Mucosa of descending colon (tissue), 3 donors: ENCODE results near the gene C6. TPM values are rescaled to one million over a fixed set of nuclear protein-coding genes. Genes with fewer than 3 reads are reported as not detected.

Experiments used
- ATAC-seq: fragments of 200-7000 bp; cut with Tn5 transposase; one replicate; pipeline ENCODE4 v1.9.1; 2020; ENCODE audit warnings: mild to moderate bottlenecking, moderate library complexity
- DNase-seq, 3 donors: peaks; one replicate each; pipeline ENCODE4 v3.0.0-alpha.2; 2020
- H3K36me3 ChIP-seq: fragments of 200-600 bp; one replicate; pipeline ENCODE4 v1.8.0; 2021; ENCODE audit warnings: low read depth, mild to moderate bottlenecking
- H3K4me1 ChIP-seq: fragments of 200-600 bp; one replicate; pipeline ENCODE4 v1.8.0; 2021; ENCODE audit warnings: low read depth, mild to moderate bottlenecking
- H3K4me3 ChIP-seq: fragments of 200-600 bp; one replicate; pipeline ENCODE4 v1.8.0; 2021; ENCODE audit warnings: mild to moderate bottlenecking
- H3K9me3 ChIP-seq: fragments of 200-600 bp; one replicate; pipeline ENCODE4 v1.8.0; 2021; ENCODE audit warnings: mild to moderate bottlenecking
- intact Hi-C, 2 donors: fragments of 100-400 bp; cut with DNase I in 1 of 2; cut with micrococcal nuclease in 1 of 2; formaldehyde crosslinking; loops; one replicate each; pipeline versions ENCODE4 v1.11.0 to v1.11.1; 2022; cut with DNase I, micrococcal nuclease
- total RNA-seq, 3 donors: library from RNA; stranded (reverse); fragmentation: NEBNext Ultra II Directional in 2 of 3; extraction: Animal tissue kit (Norgen Biotek cat#: 25700) in 2 of 3; gene quantifications; one replicate each; pipeline versions ENCODE4 v1.2.1 to v1.2.4, GENCODE V29; 2021 to 2023
- TF ChIP-seq, protein P1 (sequence below): fragments of 200-600 bp; IDR thresholded peaks from one replicate; pipeline ENCODE4 v1.8.0; 2022; ENCODE audit warnings: antibody characterized with exemption, mild to moderate bottlenecking
- donor health status: DM: no; HTN: no; CAD: no; lungs with moderate emphysema.
- donor health status: DM: no; HTN: no; CAD: no.
- donor health status: DM: no; HTN: yes; CAD: no.

The C6 gene
- total RNA-seq, 3 donors from 2014 or later: 0.87 to 1.5 (median 1.4) TPM

DNA sequence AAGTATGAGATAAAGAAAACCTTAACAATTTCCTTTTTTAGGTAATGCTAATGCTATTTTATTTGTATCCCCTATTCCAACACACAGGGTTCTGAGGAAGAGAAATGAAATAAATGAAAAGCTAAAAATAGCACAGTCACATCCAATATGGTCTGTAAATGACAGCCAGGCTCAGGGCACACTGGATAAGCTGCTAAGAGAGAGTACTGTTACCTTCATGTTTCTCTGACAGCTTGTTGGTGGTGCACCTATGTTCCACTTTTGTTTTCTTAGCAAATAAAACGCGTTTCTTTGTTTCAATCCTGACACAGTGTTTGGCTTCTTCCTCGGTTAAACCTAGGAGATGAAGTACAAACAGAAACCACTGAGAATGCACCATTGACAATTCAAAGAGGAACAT is 41.3 kb downstream of the C6 start:
- H3K36me3 ChIP-seq: no peaks in the 10 kb centered on the region
- no peak overlapping the region for H3K4me3 ChIP-seq
- intact Hi-C loops: no loop called here
- ATAC-seq: no peak
- no peaks in the 10 kb centered on the region for H3K9me3 ChIP-seq
- TF ChIP-seq, protein P1, sequence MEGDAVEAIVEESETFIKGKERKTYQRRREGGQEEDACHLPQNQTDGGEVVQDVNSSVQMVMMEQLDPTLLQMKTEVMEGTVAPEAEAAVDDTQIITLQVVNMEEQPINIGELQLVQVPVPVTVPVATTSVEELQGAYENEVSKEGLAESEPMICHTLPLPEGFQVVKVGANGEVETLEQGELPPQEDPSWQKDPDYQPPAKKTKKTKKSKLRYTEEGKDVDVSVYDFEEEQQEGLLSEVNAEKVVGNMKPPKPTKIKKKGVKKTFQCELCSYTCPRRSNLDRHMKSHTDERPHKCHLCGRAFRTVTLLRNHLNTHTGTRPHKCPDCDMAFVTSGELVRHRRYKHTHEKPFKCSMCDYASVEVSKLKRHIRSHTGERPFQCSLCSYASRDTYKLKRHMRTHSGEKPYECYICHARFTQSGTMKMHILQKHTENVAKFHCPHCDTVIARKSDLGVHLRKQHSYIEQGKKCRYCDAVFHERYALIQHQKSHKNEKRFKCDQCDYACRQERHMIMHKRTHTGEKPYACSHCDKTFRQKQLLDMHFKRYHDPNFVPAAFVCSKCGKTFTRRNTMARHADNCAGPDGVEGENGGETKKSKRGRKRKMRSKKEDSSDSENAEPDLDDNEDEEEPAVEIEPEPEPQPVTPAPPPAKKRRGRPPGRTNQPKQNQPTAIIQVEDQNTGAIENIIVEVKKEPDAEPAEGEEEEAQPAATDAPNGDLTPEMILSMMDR: no peak
- no peak for DNase-seq
- H3K4me1 ChIP-seq: no peaks in the 10 kb centered on the region

DNA sequence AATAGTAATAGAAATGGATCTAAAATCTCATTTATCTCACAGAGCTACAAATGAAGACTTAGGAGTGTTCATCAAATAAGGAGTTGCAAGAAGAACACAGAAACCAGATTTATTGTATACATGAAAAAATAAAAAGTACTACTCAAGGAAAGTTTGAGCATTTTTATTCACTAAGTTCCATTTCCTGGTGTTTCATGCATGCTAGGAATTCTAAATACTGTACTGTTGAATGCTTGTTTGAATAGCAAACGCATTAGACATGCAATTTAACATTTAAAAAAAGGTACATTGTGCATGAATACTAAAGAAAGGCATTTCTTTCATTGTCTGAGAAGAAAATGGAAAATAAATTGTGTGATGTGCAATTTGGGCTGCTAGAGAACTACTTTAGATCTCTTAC is 52.1 kb downstream of the C6 start:
- intact Hi-C loops: no loop called here
- H3K9me3 ChIP-seq: no peaks in the 10 kb centered on the region
- no peaks in the 10 kb centered on the region for H3K4me1 ChIP-seq
- TF ChIP-seq, protein P1: no peak
- H3K36me3 ChIP-seq: no peaks in the 10 kb centered on the region
- no peak for DNase-seq
- ATAC-seq: no peak
- H3K4me3 ChIP-seq: no peak overlapping the region

DNA sequence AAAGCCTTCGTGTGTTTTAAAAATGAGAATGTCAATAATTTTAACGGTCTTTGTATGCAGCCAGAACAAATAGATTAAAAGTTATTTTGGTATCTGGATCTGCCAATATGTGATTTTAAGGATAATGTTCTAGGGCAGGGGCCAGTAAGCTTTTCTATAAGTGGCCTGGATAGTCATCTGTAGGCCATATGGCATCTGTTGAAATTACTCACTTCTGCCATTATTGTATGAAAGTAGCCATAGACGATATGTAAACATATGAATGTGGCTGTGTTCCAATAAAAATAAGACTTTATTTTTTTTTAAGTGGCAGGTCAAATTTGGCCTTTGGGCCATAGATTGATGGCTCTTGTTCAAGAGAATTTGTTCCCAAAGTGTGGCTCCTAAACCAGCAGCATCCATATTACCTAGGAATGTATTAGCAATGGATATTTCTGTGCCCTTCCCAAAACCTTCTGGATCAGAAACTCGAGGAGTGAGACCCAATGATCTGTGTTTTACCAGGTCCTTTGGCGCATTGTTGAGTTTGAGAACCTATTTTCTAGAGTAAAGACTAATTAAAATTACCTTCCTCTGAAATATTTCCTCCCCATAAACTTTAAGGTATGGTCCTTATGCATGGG is 55.9 kb downstream of the C6 start:
- Histone ChIP-seq H3K4me3 (no peak overlapping the region), H3K36me3 (no peaks in the 10 kb centered on the region), H3K9me3 (no peaks in the 10 kb centered on the region), H3K4me1 (no peaks in the 10 kb centered on the region)
- DNase-seq (no peak), ATAC-seq (peak; percentile 46)
- TF ChIP-seq, protein P1: no peak
- intact Hi-C loops: no loop called here

DNA sequence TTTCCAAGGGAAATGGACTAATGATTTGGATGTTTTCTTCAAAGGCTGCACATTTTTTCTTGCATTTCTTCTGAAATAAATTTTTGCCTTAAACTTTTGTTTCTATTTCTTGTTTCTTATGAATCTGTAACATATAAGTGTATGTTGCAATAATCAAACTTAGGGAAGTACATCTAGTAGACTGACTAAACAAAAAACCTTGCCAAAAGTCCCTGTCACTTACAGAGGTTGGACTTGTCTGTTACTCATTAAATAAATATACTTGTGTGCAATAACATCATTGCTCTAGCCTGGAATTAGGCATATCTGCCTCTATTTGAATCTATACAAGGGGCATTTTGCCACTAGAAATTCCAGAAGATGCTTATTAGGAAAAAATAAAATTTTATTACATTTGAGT is 56.6 kb downstream of the C6 start:
- no peaks in the 10 kb centered on the region for H3K36me3 ChIP-seq
- no peak overlapping the region for H3K4me3 ChIP-seq
- TF ChIP-seq, protein P1: no peak
- no peaks in the 10 kb centered on the region for H3K4me1 ChIP-seq
- no peaks in the 10 kb centered on the region for H3K9me3 ChIP-seq
- DNase-seq (no peak), ATAC-seq (peak; percentile 84)
- intact Hi-C loops: no loop called here

DNA sequence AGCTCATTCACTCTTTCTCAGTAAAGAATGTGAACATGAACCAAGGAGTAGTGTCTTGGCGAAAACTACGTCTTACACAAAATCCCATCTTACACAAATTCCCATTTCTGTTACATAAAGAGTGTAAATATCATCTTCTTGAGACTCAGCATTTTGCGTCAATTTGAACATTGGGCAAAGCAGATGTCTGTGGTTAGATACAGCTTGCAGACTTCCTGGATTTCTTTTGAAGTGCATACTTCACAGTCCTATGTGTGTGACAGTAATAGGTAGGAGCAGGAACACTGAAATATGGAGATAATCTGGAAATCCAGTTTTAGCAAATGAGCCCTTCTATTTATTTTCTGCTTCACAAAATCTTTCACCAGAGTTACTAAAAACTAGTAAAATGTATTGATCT is 58.8 kb downstream of the C6 start:
- intact Hi-C loops: no loop called here
- TF ChIP-seq, protein P1: no peak
- ATAC-seq (no peak), DNase-seq (no peak)
- Histone ChIP-seq H3K4me3 (no peak overlapping the region), H3K4me1 (no peaks in the 10 kb centered on the region), H3K36me3 (no peaks in the 10 kb centered on the region), H3K9me3 (no peaks in the 10 kb centered on the region)

DNA sequence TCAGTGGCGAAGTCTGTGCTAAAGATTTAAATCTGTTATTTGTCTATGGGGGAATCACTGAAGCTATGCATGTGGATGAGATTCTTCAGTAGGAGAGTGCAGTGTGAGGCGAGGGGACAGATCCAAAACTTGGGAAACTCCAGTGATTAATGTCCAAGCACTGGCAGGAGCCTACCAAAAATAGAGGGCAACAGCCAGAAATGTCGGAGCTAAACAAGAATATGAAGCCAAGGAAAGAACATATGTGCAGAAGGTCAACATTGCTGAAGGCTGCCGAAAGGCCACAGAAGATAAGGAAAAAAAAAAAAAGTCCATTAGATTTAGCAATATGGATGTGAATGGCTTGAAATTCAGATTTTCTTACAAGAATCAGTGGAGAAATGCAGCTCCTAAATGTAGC is 61.8 kb downstream of the C6 start:
- intact Hi-C loops: no loop called here
- TF ChIP-seq, protein P1: no peak
- Histone ChIP-seq H3K4me1 (no peaks in the 10 kb centered on the region), H3K9me3 (no peaks in the 10 kb centered on the region), H3K36me3 (no peaks in the 10 kb centered on the region), H3K4me3 (no peak overlapping the region)
- ATAC-seq (no peak), DNase-seq (no peak)
